Prostate gland (tissue), 2 donors: Measurements from ENCODE around the gene CDR2. TPM values are rescaled to one million over a fixed set of nuclear protein-coding genes. Genes with fewer than 3 reads are reported as not detected.

ENCODE experiments used
- DNase-seq: peaks from one replicate; pipeline ENCODE4 v3.0.0-alpha.2; 2019; ENCODE audit warnings: low spot score
- H3K27ac ChIP-seq, 2 donors: fragments of 200-600 bp; sonication (generic); 2 replicates each; pipeline ENCODE4 v1.5.1; 2017 to 2019
- H3K27me3 ChIP-seq: fragments of 200-600 bp; sonication (generic); replicated peaks from 2 replicates; pipeline ENCODE4 v1.5.1; 2019; ENCODE audit not compliant: insufficient read depth
- H3K36me3 ChIP-seq, 2 donors: fragments of 200-600 bp; sonication (generic); 1 replicate in 1 of 2; 2 replicates in 1 of 2; pipeline versions ENCODE4 v1.5.1 to v1.8.1; 2017 to 2019
- H3K4me1 ChIP-seq: fragments of 200-600 bp; sonication (generic); replicated peaks from 2 replicates; pipeline ENCODE4 v1.5.1; 2019
- H3K4me3 ChIP-seq, 2 donors: fragments of 200-600 bp; sonication (generic); 2 replicates each; pipeline ENCODE4 v1.5.1; 2017 to 2019
- H3K9me3 ChIP-seq: fragments of 200-600 bp; sonication (generic); 2 replicates; pipeline ENCODE4 v1.5.1; 2017
- POLR2A ChIP-seq: fragments of 450-650 bp; IDR thresholded peaks from one replicate; pipeline ENCODE4 v1.6.1; 2016; ENCODE audit warnings: antibody characterized with exemption, mild to moderate bottlenecking
- POLR2AphosphoS5 ChIP-seq: sonication (generic); formaldehyde crosslinking; IDR thresholded peaks from one replicate; pipeline ENCODE4 v1.6.1; 2017; ENCODE audit warnings: antibody characterized with exemption
- WGBS: methylation state at CpG from one replicate; pipeline ENCODE4 v1.1.5; 2018; 5-methylcytosine and 5-hydroxymethylcytosine counted together
- intact Hi-C: fragments of 100-400 bp; cut with DNase I; formaldehyde crosslinking; loops from one replicate; pipeline ENCODE4 v1.14.2; 2022
- total RNA-seq, 2 donors: library from RNA; depleted of rRNA; stranded (reverse); fragments of >200 nt; gene quantifications; one replicate each; pipeline ENCODE4 v1.1.0, GENCODE V29; 2016
- TF ChIP-seq, protein P1 (sequence below), 4 experiments: fragments of 200-600 bp in 2 of 4; fragments of 450-650 bp in 2 of 4; sonication (generic) in 2 of 4; IDR thresholded peaks; 1 replicate in 3 of 4; 2 replicates in 1 of 4; pipeline ENCODE4 v1.5.1; 2016 to 2019; ENCODE audit warnings: antibody characterized with exemption in 4 of 4, mild to moderate bottlenecking in 2 of 4, moderate library complexity in 2 of 4

CDR2 gene
- total RNA-seq, 2 donors from 2014 or later: 24.5 to 31.9 TPM

DNA sequence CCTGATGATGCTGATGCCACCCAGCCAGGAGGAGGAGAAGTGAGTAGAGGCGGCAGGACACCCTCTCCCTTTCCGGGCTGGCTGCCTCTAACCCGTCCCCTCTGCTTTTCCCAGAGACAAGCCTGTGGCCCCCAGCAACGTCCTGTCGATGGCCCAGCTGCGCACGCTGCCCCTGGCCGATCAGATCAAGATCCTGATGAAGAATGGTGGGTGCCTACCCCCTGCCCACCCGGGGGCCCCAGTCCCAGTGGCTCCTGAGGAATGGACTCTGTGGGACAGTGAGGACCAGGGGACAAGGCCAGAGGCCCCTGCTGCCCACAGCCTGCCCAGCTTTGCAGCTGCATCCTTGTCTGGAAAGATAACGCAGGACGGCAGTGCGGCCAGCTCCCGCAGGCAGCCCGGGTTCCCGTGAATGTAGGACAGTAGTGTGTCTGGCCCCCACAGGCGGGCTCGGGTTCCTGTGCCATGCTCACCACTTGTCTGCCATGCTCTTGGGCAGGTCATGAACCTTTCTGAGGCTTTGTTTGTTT, 57.4 kb downstream of the CDR2 start:
- DNase-seq: no peak
- Histone ChIP-seq H3K4me1 (peaks cover 5% of the 10 kb centered on the region), H3K27ac (no peak overlapping the region), H3K36me3 (no peaks in the 10 kb centered on the region), H3K4me3 (no peak overlapping the region), H3K27me3 (no peaks in the 10 kb centered on the region), H3K9me3 (no peaks in the 10 kb centered on the region)
- intact Hi-C loops: no loop called here
- 81% methylated on average over 17 of the region's 17 CpGs for WGBS
- TF ChIP-seq, protein P1, sequence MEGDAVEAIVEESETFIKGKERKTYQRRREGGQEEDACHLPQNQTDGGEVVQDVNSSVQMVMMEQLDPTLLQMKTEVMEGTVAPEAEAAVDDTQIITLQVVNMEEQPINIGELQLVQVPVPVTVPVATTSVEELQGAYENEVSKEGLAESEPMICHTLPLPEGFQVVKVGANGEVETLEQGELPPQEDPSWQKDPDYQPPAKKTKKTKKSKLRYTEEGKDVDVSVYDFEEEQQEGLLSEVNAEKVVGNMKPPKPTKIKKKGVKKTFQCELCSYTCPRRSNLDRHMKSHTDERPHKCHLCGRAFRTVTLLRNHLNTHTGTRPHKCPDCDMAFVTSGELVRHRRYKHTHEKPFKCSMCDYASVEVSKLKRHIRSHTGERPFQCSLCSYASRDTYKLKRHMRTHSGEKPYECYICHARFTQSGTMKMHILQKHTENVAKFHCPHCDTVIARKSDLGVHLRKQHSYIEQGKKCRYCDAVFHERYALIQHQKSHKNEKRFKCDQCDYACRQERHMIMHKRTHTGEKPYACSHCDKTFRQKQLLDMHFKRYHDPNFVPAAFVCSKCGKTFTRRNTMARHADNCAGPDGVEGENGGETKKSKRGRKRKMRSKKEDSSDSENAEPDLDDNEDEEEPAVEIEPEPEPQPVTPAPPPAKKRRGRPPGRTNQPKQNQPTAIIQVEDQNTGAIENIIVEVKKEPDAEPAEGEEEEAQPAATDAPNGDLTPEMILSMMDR (IDR thresholded peaks at IDR 0.05): no peak
- TF ChIP-seq POLR2A (no peak), POLR2AphosphoS5 (no peak)

DNA sequence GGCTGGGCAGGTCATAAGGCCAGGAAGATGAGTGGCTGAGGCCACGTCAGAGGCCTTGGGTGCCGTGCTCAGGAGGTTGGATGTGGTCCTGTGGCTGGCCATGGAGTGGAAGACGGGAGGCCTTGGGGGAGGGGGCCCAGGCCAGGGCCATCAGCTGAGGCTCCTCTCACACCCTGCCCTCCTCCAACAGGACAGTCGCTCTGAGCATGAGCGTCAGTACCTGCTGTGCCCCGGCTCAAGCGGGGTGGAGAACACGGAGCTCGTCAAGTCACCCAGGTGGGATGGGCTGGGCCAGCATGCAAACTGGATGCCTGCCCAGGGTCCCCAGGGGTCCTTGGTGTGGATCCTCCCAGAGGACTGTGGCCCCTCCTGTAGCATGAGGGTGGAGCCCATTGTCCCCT, 58.0 kb downstream of the CDR2 start:
- Histone ChIP-seq H3K4me3 (no peak overlapping the region), H3K4me1 (peaks cover 5% of the 10 kb centered on the region), H3K27ac (no peak overlapping the region), H3K36me3 (no peaks in the 10 kb centered on the region), H3K9me3 (no peaks in the 10 kb centered on the region), H3K27me3 (no peaks in the 10 kb centered on the region)
- intact Hi-C loops: no loop called here
- WGBS: 79% methylated on average over 9 of the region's 9 CpGs
- TF ChIP-seq POLR2A: no peak
- TF ChIP-seq, protein P1 (IDR thresholded peaks at IDR 0.05): no peak
- no peak for TF ChIP-seq POLR2AphosphoS5
- no peak for DNase-seq

DNA sequence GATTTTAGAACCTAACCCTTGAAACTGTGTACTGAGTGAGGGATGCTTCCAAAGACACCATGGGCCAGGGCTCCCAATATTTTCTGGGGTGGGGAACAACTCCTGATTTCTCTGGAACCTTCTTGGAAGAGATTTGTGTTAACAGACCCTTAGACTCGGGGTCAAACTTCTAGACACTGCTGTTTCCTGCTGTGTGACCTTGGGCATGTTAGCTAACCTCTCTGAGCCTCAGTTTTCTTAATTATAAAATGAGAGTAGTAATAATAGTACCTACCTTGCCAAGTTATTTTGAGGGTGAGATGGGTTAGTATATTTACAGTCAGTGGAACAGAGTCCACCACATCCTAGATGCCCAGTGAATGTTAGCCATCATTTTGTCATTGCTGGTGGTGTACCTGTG, 58.4 kb downstream of the CDR2 start:
- Histone ChIP-seq H3K9me3 (no peaks in the 10 kb centered on the region), H3K4me1 (peaks cover 5% of the 10 kb centered on the region), H3K27me3 (no peaks in the 10 kb centered on the region), H3K27ac (no peak overlapping the region), H3K4me3 (no peak overlapping the region), H3K36me3 (no peaks in the 10 kb centered on the region)
- no peak for DNase-seq
- TF ChIP-seq, protein P1 (IDR thresholded peaks at IDR 0.05): no peak
- TF ChIP-seq POLR2A (no peak), POLR2AphosphoS5 (no peak)
- intact Hi-C loops: no loop called here
- 93% methylated on average over 1 of the region's 1 CpG for WGBS

DNA sequence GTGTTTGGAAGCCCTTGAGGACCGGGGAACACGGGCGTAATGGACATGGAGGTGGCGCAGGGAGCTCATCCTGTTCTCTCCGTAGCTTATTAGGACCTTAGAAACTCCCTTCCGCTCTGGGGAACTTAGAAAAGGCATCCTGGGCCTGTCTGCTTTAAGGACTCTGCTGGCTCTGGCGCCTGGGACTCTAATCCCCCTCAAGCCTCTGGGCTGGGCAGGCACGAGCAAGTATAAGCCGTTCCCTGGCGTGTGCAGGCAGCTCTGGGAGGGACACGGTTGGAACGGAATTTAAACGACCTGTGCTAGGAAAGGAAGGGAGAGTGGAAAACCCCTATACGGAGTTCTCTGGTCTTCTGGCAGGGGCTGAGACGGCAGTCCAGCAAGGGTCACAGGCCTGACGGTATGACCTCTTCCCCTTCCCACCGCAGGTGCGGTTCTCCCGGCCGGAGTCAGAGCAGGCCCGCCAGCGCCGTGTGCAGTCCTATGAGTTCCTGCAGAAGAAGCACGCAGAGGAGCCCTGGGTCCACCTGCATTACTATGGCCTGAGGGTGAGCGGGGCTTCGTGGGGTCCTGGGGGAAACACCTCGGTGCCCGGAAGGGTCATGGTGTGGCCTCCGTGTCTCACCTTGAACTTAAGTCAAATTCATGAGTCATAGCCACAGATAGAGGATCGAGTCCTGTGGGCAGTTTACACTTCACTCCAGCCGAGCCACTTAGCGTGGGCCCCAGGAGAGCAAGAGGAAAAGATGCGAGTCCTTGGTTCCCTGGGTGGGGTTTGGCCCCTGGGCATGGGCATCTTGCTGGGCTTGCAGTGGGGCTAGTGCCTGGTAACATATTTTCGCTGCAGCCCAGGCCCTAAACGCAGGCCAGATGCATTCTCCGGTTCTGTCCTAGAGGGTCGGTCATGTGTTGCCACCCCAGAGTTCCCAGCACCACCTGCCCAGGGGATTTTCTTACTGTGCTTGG, 59.5 kb downstream of the CDR2 start:
- Histone ChIP-seq H3K4me1 (peaks cover 5% of the 10 kb centered on the region), H3K4me3 (peak overlapping the region in 1 of 2 donors; percentile 8), H3K36me3 (peaks cover under 1 to 2% of the 10 kb centered on the region in 2 donors), H3K27me3 (no peaks in the 10 kb centered on the region), H3K9me3 (no peaks in the 10 kb centered on the region), H3K27ac (peak overlapping the region; percentile 48 to 53)
- peak; percentile 74 for DNase-seq
- intact Hi-C loops: no loop called here
- TF ChIP-seq POLR2A (no peak), POLR2AphosphoS5 (peak; percentile 51)
- 56% methylated on average over 37 of the region's 37 CpGs for WGBS

DNA sequence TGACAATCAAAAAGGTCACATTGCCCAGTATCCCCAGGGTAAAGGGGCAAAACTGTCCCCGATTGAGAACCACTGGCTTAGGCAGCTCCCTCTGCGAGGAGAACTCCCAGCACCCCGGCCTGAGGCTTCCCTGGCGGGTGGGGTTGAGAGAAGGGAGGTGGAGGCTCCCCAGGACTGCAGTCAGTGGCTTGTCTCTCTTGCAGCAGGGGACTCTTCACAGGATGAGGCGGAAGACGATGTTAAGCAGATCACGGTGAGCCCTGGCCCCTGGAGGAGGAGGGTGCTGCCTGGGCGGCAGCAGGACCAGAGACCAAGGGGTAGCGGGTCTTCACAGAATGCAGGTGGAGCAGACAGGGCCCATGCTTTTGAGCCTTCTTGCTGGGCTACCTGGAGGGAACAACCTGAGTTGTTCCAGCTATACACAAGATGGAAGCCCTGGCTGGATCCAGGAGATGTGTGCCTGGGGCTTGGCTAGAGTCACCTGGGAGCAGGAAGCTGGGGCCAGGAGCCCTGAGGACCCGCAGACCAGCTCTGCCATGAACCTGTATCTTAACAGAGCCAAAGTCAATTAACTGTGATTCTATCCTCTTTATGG, 60.4 kb downstream of the CDR2 start:
- intact Hi-C loops: no loop called here
- H3K27ac ChIP-seq: peak overlapping the region; percentile 48 to 53
- peaks cover 5% of the 10 kb centered on the region for H3K4me1 ChIP-seq
- 76% methylated on average over 10 of the region's 10 CpGs for WGBS
- H3K36me3 ChIP-seq: peaks cover 5 to 10% of the 10 kb centered on the region in 2 donors
- no peaks in the 10 kb centered on the region for H3K9me3 ChIP-seq
- DNase-seq: no peak
- H3K27me3 ChIP-seq: no peaks in the 10 kb centered on the region
- H3K4me3 ChIP-seq: no peak overlapping the region
- no peak for TF ChIP-seq POLR2AphosphoS5
- no peak for TF ChIP-seq POLR2A
- TF ChIP-seq, protein P1 (IDR thresholded peaks at IDR 0.05): no peak
